ENCODE results near the gene STAT1.
"Not testable (repeated sequence)": the region's sequence is repeated elsewhere in the genome, so short reads cannot be mapped to it uniquely, and the experiment has no call there.

Gene STAT1

GRCh38 chr2:191006297-191006696, 7.7 kb downstream of the STAT1 start:
- no peak for DNase-seq

GRCh38 chr2:191003405-191004309, 10.3 kb downstream of the STAT1 start:
- DNase-seq, result no peak

GRCh38 chr2:191001624-191002023, 12.3 kb downstream of the STAT1 start:
- DNase-seq, result no peak

- DNase-seq, result no peak
Observed at GRCh38 chr2:191001032-191001431, 12.9 kb downstream of the STAT1 start.

GRCh38 chr2:190999949-191000665, 13.9 kb downstream of the STAT1 start:
- DNase-seq, result no peak

- DNase-seq, result no peak
Observed at GRCh38 chr2:190999058-190999457, 14.9 kb downstream of the STAT1 start.

- no peak for DNase-seq
Observed at GRCh38 chr2:190997526-190998113, 16.4 kb downstream of the STAT1 start.

- no peak for DNase-seq
Observed at GRCh38 chr2:190996947-190997346, 17.0 kb downstream of the STAT1 start.

- DNase-seq, result no peak
Observed at GRCh38 chr2:190996338-190996946, 17.5 kb downstream of the STAT1 start.

- not testable (repeated sequence) for DNase-seq
Observed at GRCh38 chr2:190995315-190995714, 18.7 kb downstream of the STAT1 start.

GRCh38 chr2:190994148-190994547, 19.8 kb downstream of the STAT1 start:
- no peak for DNase-seq

- no peak for DNase-seq
Observed at GRCh38 chr2:190993292-190993643, 20.7 kb downstream of the STAT1 start.

- DNase-seq, result no peak
Observed at GRCh38 chr2:190990132-190990531, 23.8 kb downstream of the STAT1 start.

GRCh38 chr2:190988910-190989309, 25.1 kb downstream of the STAT1 start:
- no peak for DNase-seq

GRCh38 chr2:190987938-190988337, 26.0 kb downstream of the STAT1 start:
- no peak for DNase-seq

GRCh38 chr2:190987116-190987515, 26.9 kb downstream of the STAT1 start:
- DNase-seq, result no peak

GRCh38 chr2:190986221-190986953, 27.6 kb downstream of the STAT1 start:
- DNase-seq, result no peak

- DNase-seq, result no peak
Observed at GRCh38 chr2:190984595-190984994, 29.4 kb downstream of the STAT1 start.

- DNase-seq, result no peak
Observed at GRCh38 chr2:190982262-190983034, 31.5 kb downstream of the STAT1 start.

- DNase-seq, result no peak
Observed at GRCh38 chr2:190981733-190982132, 32.2 kb downstream of the STAT1 start.

- no peak for DNase-seq
Observed at GRCh38 chr2:190981333-190981732, 32.6 kb downstream of the STAT1 start.

Measured in GF-D8 (cell line).